Renal cortical epithelial cell (primary cell): ENCODE measurements around the gene SETBP1. TPM values are rescaled to one million over a fixed set of nuclear protein-coding genes. Genes with fewer than 3 reads are reported as not detected.
"Not testable (repeated sequence)": the region's sequence is repeated elsewhere in the genome, so short reads cannot be mapped to it uniquely, and the experiment has no call there.

Experiments used
- DNase-seq: peaks from one replicate; pipeline ENCODE4 v3.0.0-alpha.2; 2011; ENCODE audit warnings: low read depth
- total RNA-seq: library from RNA; depleted of rRNA; stranded (reverse); fragments of >200 nt; gene quantifications from 2 replicates; pipeline ENCODE4 v1.2.3, GENCODE V29; 2014

Gene SETBP1
- total RNA-seq, 1 donor from 2014 or later: 17.9 TPM

GRCh38 chr18:44791520-44791919 lies 110.8 kb downstream of the SETBP1 start:
- DNase-seq: no peak

GRCh38 chr18:44792456-44793061 lies 111.9 kb downstream of the SETBP1 start:
- DNase-seq: peak; percentile 58

GRCh38 chr18:44793194-44793593 lies 112.5 kb downstream of the SETBP1 start:
- no peak for DNase-seq

GRCh38 chr18:44793685-44794084 lies 113.0 kb downstream of the SETBP1 start:
- no peak for DNase-seq

- DNase-seq: no peak
Observed at GRCh38 chr18:44795241-44795640, 114.6 kb downstream of the SETBP1 start.

GRCh38 chr18:44796429-44797428 lies 116.0 kb downstream of the SETBP1 start:
- peak; percentile 93 for DNase-seq

- no peak for DNase-seq
Observed at GRCh38 chr18:44798433-44799048, 117.9 kb downstream of the SETBP1 start.

- no peak for DNase-seq
Observed at GRCh38 chr18:44799382-44799906, 118.8 kb downstream of the SETBP1 start.

- peak; percentile 93 for DNase-seq
Observed at GRCh38 chr18:44799907-44800421, 119.3 kb downstream of the SETBP1 start.

GRCh38 chr18:44800766-44801165 lies 120.1 kb downstream of the SETBP1 start:
- DNase-seq: not testable (repeated sequence)

- no peak for DNase-seq
Observed at GRCh38 chr18:44801781-44802180, 121.1 kb downstream of the SETBP1 start.

- DNase-seq: peak; percentile 92
Observed at GRCh38 chr18:44802508-44802907, 121.8 kb downstream of the SETBP1 start.

- DNase-seq: peak; percentile 68
Observed at GRCh38 chr18:44803019-44803650, 122.4 kb downstream of the SETBP1 start.

- DNase-seq: no peak
Observed at GRCh38 chr18:44804033-44804432, 123.3 kb downstream of the SETBP1 start.

- DNase-seq: no peak
Observed at GRCh38 chr18:44805176-44805575, 124.5 kb downstream of the SETBP1 start.

GRCh38 chr18:44805643-44806042 lies 125.0 kb downstream of the SETBP1 start:
- no peak for DNase-seq

- DNase-seq: no peak
Observed at GRCh38 chr18:44807766-44808165, 127.1 kb downstream of the SETBP1 start.

- DNase-seq: no peak
Observed at GRCh38 chr18:44811572-44812125, 131.0 kb downstream of the SETBP1 start.

GRCh38 chr18:44812426-44812825 lies 131.7 kb downstream of the SETBP1 start:
- DNase-seq: no peak

GRCh38 chr18:44813586-44813985 lies 132.9 kb downstream of the SETBP1 start:
- DNase-seq: no peak

- no peak for DNase-seq
Observed at GRCh38 chr18:44815108-44815507, 134.4 kb downstream of the SETBP1 start.
